ENCODE measurements around the gene WAPL. TPM values are rescaled to one million over a fixed set of nuclear protein-coding genes. Genes with fewer than 3 reads are reported as not detected.

Gene WAPL
- total and polyA plus RNA-seq, 10 of the 15 experiments (the other 5 are each of a cell fraction or from before 2014, with no cell fraction given): 15.7 to 45.8 (median 29.0) TPM

DNA sequence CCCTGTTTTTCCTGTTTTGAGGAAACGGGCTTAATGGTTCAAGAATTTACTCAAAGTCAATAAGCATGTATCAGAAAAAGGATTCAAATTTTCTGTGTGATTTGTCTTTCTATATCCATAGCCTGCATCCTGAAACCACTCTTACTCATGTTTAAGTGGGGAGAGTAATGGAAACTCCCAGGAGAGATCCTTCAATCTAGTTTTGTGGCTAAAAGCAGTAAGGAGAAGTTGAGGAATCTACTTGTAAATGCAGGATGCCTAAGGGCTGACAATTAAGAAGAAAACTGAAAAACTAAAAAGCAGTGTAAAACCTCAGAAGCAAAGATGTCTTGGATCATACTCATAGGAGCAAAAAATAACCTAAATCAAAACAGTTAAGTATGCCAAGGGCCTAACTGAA lies 86.9 kb downstream of the WAPL start:
- in situ Hi-C loops (cut with MboI) (no loop called here), intact Hi-C loops (cut with micrococcal nuclease; ENCODE audit: unreplicated experiment) (no loop called here)
- no peaks in the 10 kb centered on the region for H3K4me1 ChIP-seq (ENCODE audit: control insufficient read depth, insufficient read depth, low read length)
- no peak for TF ChIP-seq RUNX3 (IDR thresholded peaks at IDR 0.05; ENCODE audit: low read length)
- TF ChIP-seq WRNIP1 (IDR thresholded peaks at IDR 0.05; ENCODE audit: borderline replicate concordance, low read depth, low read length): no peak
- TF ChIP-seq, protein P1, sequence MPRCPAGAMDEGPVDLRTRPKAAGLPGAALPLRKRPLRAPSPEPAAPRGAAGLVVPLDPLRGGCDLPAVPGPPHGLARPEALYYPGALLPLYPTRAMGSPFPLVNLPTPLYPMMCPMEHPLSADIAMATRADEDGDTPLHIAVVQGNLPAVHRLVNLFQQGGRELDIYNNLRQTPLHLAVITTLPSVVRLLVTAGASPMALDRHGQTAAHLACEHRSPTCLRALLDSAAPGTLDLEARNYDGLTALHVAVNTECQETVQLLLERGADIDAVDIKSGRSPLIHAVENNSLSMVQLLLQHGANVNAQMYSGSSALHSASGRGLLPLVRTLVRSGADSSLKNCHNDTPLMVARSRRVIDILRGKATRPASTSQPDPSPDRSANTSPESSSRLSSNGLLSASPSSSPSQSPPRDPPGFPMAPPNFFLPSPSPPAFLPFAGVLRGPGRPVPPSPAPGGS (IDR thresholded peaks at IDR 0.05; ENCODE audit: borderline replicate concordance, insufficient read depth, low read depth, low read length, poor library complexity, severe bottlenecking): no peak
- no peak for TF ChIP-seq ZSCAN29 (IDR thresholded peaks at IDR 0.05)
- TF ChIP-seq SIN3A (IDR thresholded peaks at IDR 0.05; ENCODE audit: low read depth, low read length): no peak
- TF ChIP-seq JUNB (IDR thresholded peaks at IDR 0.05): no peak
- no peak for TF ChIP-seq ZNF384 (IDR thresholded peaks at IDR 0.05; ENCODE audit: borderline replicate concordance, low read depth, low read length)
- no peak for TF ChIP-seq SP1 (IDR thresholded peaks at IDR 0.05; ENCODE audit: low read depth, low read length)
- TF ChIP-seq NRF1 (conservative IDR thresholded peaks at IDR 0.05; ENCODE audit: low read depth, low read length): no peak
- TF ChIP-seq BMI1 (IDR thresholded peaks at IDR 0.05; ENCODE audit: borderline replicate concordance): no peak
- TF ChIP-seq MYC (IDR thresholded peaks at IDR 0.05; ENCODE audit: insufficient read depth, insufficient read length, insufficient replicate concordance, low read length, severe bottlenecking): no peak
- no peak for TF ChIP-seq CBX5 (IDR thresholded peaks at IDR 0.05; ENCODE audit: low read depth)
- no peak overlapping the region for H3K9ac ChIP-seq (ENCODE audit: control insufficient read depth, insufficient read depth, low read length)
- H4K20me1 ChIP-seq (ENCODE audit: control insufficient read depth, insufficient read depth): no peaks in the 10 kb centered on the region
- H3K27me3 ChIP-seq (replicated peaks in 1 of 2; ENCODE audit: control insufficient read depth in 2 of 2, insufficient read depth in 2 of 2, low read length in 1 of 2): no peaks in the 10 kb centered on the region
- no peak overlapping the region for H3K4me2 ChIP-seq (ENCODE audit: control insufficient read depth, insufficient read depth)
- DNase-seq (ENCODE audit: low read depth, low spot score) (no peak), FAIRE-seq (no peak), ATAC-seq (no peak)
- peaks cover 4 to 12% of the 10 kb centered on the region in 2 experiments for H3K36me3 ChIP-seq (ENCODE audit: control insufficient read depth in 2 of 2, insufficient read depth in 2 of 2, low read length in 1 of 2)
- no peak overlapping the region for H3K27ac ChIP-seq (ENCODE audit: control insufficient read depth, insufficient read depth)
- RAD21 ChIA-PET (ENCODE audit: unreplicated experiment): no interaction called here
- no peak overlapping the region for H2AFZ ChIP-seq (ENCODE audit: control insufficient read depth, low read depth, low read length)
- POLR2A ChIA-PET: interaction anchor here (3.2 kb wide), 1 partner anchor 34 kb away, joined by 7 read pairs; no protein-coding TSS in a partner anchor
- 90% methylated on average over 1 of the region's 1 CpG for WGBS (ENCODE audit: insufficient coverage, insufficient replicate concordance, low lambda C conversion rate, missing lambda C conversion rate)
- no TSS peak for BruUV-seq (replicated peaks)
- H3K4me3 ChIP-seq: no peak overlapping the region
- SMC1A ChIA-PET (ENCODE audit: uncharacterized antibody, unreplicated experiment): interaction anchor here (1.0 to 1.1 kb wide), 2 partner anchors 23 to 91 kb away, joined by 4 read pairs; no protein-coding TSS in a partner anchor
- no peaks in the 10 kb centered on the region for H3K79me2 ChIP-seq (ENCODE audit: control insufficient read depth, insufficient read depth, low read length)
- no peaks in the 10 kb centered on the region for H3K9me3 ChIP-seq (replicated peaks; ENCODE audit: control insufficient read depth, insufficient read depth, low read length)
- CTCF ChIA-PET: no interaction called here
